ENCODE measurements around the gene UBE2H. TPM values are rescaled to one million over a fixed set of nuclear protein-coding genes. Genes with fewer than 3 reads are reported as not detected.

UBE2H gene
- total RNA-seq, 1 experiment from 2014 or later, result 75.1 TPM

DNA sequence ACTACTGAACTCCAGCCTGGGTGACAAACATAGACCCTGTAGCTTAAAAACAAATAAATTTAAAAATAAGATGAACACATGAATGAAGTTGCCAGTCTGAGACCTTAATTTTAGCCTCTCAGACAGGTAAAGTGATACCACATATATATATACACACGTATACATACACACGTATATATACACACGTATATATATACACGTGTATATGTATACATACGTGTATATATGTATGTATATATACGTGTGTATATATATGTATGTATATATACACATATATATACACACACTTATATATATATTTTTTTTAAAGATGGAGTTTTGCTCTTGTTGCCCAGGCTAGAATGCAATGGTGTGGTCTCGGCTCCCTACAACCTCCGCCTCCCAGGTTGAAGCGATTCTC, 62.7 kb downstream of the UBE2H start:
- H3K36me3 Mint-ChIP-seq (ENCODE audit: insufficient read depth in 1 of 3, low read depth in 3 of 3), result peaks cover 0 to 7% (median 5%) of the 10 kb centered on the region in 3 experiments; a peak in 6 of 7 replicates
- no peaks in the 10 kb centered on the region for H3K9me3 Mint-ChIP-seq
- no peaks in the 10 kb centered on the region for H3K27me3 ChIP-seq (ENCODE audit: insufficient read depth, low read length)
- peaks cover 5 to 7% of the 10 kb centered on the region in 2 experiments; a peak in 3 of 4 replicates for H3K4me1 Mint-ChIP-seq
- H4K20me1 ChIP-seq (ENCODE audit: control insufficient read depth, insufficient read depth, insufficient read length), result no peaks in the 10 kb centered on the region
- no peaks in the 10 kb centered on the region for H3K23me2 ChIP-seq (ENCODE audit: insufficient read length, low read depth, low read length, poor library complexity, severe bottlenecking)
- no peak overlapping the region for H2BK12ac ChIP-seq (ENCODE audit: insufficient read length, low read depth, low read length)
- no peak overlapping the region for H3K4me2 ChIP-seq (ENCODE audit: insufficient read depth, insufficient read length, low read length)
- no peak overlapping the region for H4K5ac ChIP-seq (ENCODE audit: insufficient read length, low read depth, low read length)
- H2BK120ac ChIP-seq (ENCODE audit: low read depth, low read length, poor library complexity, severe bottlenecking), result no peak overlapping the region
- H2BK15ac ChIP-seq (ENCODE audit: low read depth, low read length), result no peak overlapping the region
- no peak overlapping the region for H3K9ac ChIP-seq (ENCODE audit: extremely low read depth, insufficient read length, low read length)
- no peak overlapping the region for H2BK5ac ChIP-seq (ENCODE audit: insufficient read length, low read length)
- H4K8ac ChIP-seq (replicated peaks; ENCODE audit: insufficient read length, low read depth, low read length), result no peak overlapping the region
- no peak overlapping the region for H3K14ac ChIP-seq (ENCODE audit: insufficient read depth, low read length)
- no peak overlapping the region for H2BK20ac ChIP-seq (ENCODE audit: low read depth, low read length, poor library complexity, severe bottlenecking)
- H3K4ac ChIP-seq (ENCODE audit: low read depth, low read length), result no peak overlapping the region
- no peak overlapping the region for H3T11ph ChIP-seq (ENCODE audit: low read length)
- peak overlapping the region in 1 of 3 experiments; percentile 55; a peak in 1 of 7 replicates for H3K27ac Mint-ChIP-seq
- peaks cover 10% of the 10 kb centered on the region for H3K79me1 ChIP-seq (ENCODE audit: insufficient read depth, low read depth, low read length, poor library complexity, severe bottlenecking)
- H3K56ac ChIP-seq (ENCODE audit: insufficient read length, low read depth, low read length), result no peak overlapping the region
- no peak overlapping the region for H2AFZ ChIP-seq (ENCODE audit: low read length)
- H3K9me3 ChIP-seq (ENCODE audit: control insufficient read depth, low read depth, low read length), result no peaks in the 10 kb centered on the region
- H3K79me2 ChIP-seq (ENCODE audit: insufficient read depth, low read length), result no peaks in the 10 kb centered on the region
- no peak overlapping the region for H3K27ac ChIP-seq (ENCODE audit: insufficient read length, low read depth, low read length)
- H3K4me1 ChIP-seq (ENCODE audit: insufficient read depth, low read length), result no peaks in the 10 kb centered on the region
- H3K27me3 Mint-ChIP-seq (ENCODE audit: low read depth), result no peaks in the 10 kb centered on the region
- H4K91ac ChIP-seq (ENCODE audit: insufficient read length, low read depth, low read length), result no peak overlapping the region
- no peak for DNase-seq
- WGBS (ENCODE audit: extremely low coverage, insufficient read length, low lambda C conversion rate), result no CpG with 5 or more reads among the region's 9 CpGs
- no peak overlapping the region for H2AK5ac ChIP-seq (ENCODE audit: insufficient read length, low read length)
- H3K18ac ChIP-seq (ENCODE audit: insufficient read length, low read depth, low read length), result no peak overlapping the region
- TF ChIP-seq, protein P1, sequence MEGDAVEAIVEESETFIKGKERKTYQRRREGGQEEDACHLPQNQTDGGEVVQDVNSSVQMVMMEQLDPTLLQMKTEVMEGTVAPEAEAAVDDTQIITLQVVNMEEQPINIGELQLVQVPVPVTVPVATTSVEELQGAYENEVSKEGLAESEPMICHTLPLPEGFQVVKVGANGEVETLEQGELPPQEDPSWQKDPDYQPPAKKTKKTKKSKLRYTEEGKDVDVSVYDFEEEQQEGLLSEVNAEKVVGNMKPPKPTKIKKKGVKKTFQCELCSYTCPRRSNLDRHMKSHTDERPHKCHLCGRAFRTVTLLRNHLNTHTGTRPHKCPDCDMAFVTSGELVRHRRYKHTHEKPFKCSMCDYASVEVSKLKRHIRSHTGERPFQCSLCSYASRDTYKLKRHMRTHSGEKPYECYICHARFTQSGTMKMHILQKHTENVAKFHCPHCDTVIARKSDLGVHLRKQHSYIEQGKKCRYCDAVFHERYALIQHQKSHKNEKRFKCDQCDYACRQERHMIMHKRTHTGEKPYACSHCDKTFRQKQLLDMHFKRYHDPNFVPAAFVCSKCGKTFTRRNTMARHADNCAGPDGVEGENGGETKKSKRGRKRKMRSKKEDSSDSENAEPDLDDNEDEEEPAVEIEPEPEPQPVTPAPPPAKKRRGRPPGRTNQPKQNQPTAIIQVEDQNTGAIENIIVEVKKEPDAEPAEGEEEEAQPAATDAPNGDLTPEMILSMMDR (conservative IDR thresholded peaks at IDR 0.05), result no peak
- H3K23ac ChIP-seq (ENCODE audit: insufficient read length, low read depth, low read length), result no peak overlapping the region
- no peak overlapping the region for H3K4me3 Mint-ChIP-seq
